NCI-H460 (cell line): Measurements from ENCODE around the gene ATP1B3. TPM values are rescaled to one million over a fixed set of nuclear protein-coding genes. Genes with fewer than 3 reads are reported as not detected.
"Not testable (repeated sequence)": the region's sequence is repeated elsewhere in the genome, so short reads cannot be mapped to it uniquely, and the experiment has no call there.

Experiments used
- DNase-seq: peaks from one replicate; pipeline ENCODE4 v3.0.0-alpha.2; 2016; ENCODE audit warnings: low read depth; ENCODE audit errors: extremely low read depth
- polyA plus RNA-seq: library from polyadenylated mRNA; depleted of rRNA; stranded (reverse); fragments of >200 nt; gene quantifications from 2 replicates; pipeline ENCODE4 v1.2.3, GENCODE V29; 2014; cell fraction: nucleus; rRNA removed
- total RNA-seq: library from RNA; depleted of rRNA; stranded (reverse); fragments of >200 nt; shearing (Covaris generic); gene quantifications from 2 replicates; pipeline ENCODE4 v1.2.3, GENCODE V29; 2014; rRNA removed

The ATP1B3 gene
- total RNA-seq = 260 and 269 TPM in 2 replicates
- polyA plus RNA-seq = 97.2 and 110 TPM in 2 replicates

DNA sequence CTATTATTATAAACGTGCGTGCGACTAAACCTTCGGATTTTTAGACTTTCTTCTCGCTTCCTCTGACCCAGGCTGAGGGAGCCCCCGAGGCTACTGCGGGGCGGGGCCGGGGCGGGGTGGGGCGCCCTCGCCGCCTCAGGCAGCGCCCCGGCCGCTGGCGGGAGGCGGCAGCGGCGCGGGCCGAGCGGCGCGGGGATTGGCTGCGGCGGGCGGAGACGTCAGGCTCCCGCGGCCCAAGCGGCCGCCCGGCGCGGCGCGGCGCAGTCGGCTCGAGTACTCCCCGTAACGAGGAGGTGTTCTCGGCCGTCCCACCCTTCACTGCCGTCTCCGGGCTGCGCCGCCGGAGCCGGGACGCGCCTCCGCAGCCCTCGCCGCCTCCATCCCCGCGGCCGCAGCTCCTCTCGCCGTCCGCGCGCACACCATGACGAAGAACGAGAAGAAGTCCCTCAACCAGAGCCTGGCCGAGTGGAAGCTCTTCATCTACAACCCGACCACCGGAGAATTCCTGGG is at the start of gene ATP1B3:
Gene ATP1B3 (plus strand): TSS at position 263 of the 510 bp plus-strand sequence. CDS start 159 bp downstream, at position 422.
- peak; percentile 72 for DNase-seq

DNA sequence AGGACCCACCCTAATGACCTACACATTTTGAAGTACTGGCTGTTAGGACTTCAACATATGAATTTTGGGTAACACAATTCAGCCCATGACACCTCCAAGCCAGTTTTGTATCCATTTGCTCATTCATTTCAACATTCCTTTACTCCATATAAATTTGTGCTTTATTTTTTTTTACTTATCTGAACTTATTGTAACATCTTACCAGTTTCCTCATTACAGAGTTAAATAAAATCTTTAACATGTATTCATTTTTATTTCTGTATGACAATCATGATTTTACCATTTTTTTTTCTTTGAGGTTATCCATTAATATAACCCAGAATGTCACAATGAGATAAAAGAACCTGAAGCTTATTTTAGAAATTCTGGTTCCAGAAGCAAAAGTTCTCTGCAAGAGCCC is 48.0 kb upstream of the ATP1B3 start:
- no peak for DNase-seq

DNA sequence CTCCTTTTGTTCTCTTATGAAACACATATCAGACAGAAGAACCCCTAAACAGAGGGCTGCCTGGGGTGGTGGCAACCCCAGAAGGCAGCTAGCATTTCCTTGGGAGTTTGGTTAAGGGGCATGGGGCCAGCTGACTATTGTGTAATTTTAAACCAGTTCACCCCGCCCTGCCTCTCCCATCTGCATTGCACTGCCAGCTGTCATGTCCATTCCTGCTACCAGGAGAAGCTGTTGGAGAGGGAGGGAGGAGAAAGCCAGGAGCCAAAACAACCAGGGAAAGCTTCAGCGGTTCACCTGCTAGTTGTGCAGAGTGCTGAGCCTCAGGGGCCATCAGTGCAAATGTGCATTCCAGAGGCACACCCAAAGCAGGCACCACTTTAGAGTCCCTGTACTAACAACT is 47.6 kb upstream of the ATP1B3 start:
- no peak for DNase-seq

GRCh38 chr3:141830508-141830907 is 45.9 kb upstream of the ATP1B3 start:
- DNase-seq = no peak

DNA sequence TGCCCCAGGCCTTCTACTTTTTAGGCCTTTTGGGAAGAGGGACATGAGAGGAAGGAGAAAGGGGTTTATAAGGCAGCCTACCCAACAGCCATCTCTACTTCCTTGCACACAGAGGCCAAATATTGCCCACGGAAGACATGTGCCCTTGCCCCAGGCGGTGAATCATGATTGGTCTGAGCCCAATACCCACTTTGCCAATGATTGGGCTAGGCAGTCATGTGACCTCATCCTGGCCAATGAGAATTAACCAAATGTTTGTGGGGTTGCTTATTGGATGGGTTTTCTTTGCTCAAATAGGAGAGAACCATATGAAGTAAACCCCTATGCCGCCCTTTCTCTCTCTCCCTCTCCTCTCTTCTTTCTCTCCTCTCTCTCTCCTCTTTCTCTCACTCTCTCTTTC is 42.2 kb upstream of the ATP1B3 start:
- no peak for DNase-seq

- DNase-seq = no peak
Observed at GRCh38 chr3:141835557-141836229, 40.8 kb upstream of the ATP1B3 start.

DNA sequence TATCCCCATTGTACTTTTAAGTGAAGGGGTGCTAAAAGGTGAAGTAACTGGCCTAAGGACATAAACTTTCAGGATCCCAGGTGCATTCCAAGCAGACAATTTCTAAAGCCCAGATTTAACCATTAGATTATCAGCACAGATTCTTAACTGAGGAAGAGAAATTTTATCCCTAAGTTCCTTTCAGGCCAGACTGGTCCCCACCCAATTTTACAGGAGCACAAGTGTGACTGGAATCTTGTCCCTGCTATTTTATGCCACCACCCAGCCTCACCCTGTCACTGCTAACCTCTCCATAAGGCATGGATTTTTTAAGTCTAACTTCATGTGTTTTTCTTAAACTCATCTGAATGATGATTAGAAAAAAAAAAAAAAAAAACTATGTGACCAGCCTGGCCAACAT is 37.1 kb upstream of the ATP1B3 start:
- no peak for DNase-seq

DNA sequence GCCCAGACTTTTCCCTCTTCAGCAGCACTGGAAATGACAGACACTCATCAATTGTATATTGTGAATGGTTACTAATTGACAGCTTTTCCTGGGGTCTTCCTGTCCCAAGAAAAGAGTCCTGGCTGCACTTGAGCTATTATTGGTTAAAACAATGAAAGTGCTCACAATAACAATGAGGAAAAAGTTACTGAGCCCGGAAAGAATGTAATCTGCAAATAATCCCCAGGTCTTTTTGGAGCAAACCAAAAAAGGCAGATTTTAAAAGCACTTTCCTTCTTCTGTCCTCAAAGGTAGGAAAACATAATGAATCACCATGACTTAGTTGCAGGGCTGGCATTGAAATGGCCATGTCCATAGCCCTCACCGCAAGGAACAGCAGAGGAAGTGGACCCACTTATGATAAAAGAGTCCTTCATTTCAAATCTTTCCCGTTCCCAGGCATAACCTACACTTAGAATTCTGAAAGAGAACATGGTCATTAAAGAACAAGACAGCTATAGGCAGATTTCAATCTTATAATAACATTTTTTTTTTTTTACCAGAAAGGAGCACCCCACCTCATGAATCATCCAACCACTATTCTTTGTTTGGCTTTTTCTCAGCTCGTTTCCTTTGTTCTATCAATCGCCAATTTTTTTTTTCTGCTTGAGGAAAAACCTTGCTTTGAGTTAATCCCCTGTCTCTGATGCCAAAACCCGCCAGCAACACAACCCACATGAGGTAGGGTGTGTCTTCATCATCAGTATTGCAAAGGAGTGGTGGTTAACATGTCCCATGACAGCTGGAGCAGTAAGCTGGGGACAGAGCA is 35.5 kb upstream of the ATP1B3 start:
- no peak for DNase-seq

- DNase-seq = no peak
Observed at GRCh38 chr3:141844108-141844507, 32.3 kb upstream of the ATP1B3 start.

DNA sequence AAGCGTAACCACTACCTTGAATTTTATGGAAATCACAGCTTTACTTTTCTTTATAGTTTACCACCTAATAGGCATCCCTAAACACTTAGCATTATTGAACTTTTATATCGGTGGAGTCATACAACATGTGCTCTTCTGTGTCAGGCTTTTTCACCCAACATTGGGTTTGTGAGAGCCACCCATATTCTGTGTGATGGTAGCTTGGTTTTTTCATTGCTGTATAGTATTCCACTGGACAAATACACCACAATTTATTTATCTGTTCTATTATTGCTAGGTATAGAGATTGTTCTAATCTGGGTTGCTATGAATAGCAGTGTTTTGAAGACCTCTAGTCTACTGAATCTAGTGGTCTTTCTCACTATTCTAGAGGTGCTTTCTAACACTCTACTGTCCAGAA is 31.6 kb upstream of the ATP1B3 start:
- no peak for DNase-seq

GRCh38 chr3:141845407-141846049 is 30.9 kb upstream of the ATP1B3 start:
- DNase-seq = no peak

GRCh38 chr3:141846050-141846433 is 30.4 kb upstream of the ATP1B3 start:
- DNase-seq = no peak

GRCh38 chr3:141848159-141848748 is 28.2 kb upstream of the ATP1B3 start:
- not testable (repeated sequence) for DNase-seq

GRCh38 chr3:141849056-141849815 is 27.2 kb upstream of the ATP1B3 start:
- DNase-seq = no peak

DNA sequence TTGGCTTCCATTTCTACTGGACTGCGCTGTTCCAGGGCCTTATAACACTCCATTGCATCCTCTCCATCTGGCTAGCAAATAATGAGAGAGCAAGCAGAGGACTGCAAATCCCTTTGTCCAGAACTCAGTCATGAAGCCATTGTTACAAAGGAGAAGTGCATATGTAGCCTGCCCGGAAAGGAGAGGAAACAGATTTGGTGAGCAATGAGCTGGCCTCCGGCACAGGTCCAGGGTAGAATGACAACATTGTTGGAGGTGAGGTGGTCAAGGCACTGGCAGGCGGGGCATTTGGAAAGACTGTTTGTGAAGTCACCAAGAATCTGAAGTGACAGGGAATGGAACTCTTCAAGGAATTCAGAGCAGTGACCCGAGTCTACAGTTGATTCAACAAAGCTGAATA is 25.0 kb upstream of the ATP1B3 start:
- DNase-seq = no peak

GRCh38 chr3:141853081-141853601 is 23.3 kb upstream of the ATP1B3 start:
- no peak for DNase-seq

DNA sequence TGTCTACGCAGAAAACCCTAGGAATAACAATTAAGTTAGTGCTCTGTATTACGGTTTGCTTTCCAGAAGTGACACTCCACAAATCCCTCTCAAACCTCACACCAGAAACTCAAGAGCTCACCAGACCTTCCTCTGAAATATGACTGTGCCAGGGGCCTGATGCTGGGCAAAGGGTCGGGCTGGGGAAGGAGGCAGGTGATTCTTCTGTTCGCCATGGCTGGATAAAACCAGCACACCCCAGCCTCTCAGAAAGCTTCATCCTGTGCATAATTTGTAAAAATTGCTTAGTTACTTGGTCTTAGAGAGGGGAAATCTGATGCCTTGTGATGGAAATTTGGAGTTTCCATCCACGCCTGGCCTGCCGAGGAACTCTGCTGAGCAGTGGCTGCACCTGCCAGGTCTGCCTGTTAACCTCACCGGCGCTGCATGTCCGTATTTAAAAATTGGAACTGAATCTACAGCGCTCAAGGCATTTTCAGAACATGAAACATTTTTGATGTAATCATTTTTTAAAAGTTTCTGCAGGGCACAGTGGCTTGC is 22.7 kb upstream of the ATP1B3 start:
- no peak for DNase-seq

- no peak for DNase-seq
Observed at GRCh38 chr3:141854599-141854998, 21.8 kb upstream of the ATP1B3 start.

- no peak for DNase-seq
Observed at GRCh38 chr3:141858312-141858711, 18.1 kb upstream of the ATP1B3 start.

DNA sequence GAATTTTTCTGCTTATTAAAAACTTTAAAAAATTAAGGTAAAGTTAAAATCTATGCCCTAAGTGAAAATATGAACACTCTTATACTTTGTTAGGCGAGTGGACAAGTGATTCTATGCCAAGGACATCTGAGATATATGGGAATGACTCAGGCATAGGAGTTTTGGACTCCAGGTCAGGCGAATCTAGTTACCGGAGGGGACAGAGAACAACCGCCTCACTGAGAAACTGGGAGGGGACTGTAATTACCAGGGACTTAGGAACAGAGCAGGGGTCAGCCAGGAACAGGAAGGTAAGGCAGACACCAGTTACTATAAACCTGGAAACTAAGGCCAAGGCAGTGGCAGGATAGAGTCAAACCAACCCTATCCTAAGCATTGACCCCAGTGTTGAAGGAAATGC is 16.8 kb upstream of the ATP1B3 start:
- DNase-seq = no peak
